Activated CD4-positive, alpha-beta T cell treated with anti-CD3 and anti-CD28 coated beads, Interleukin-10, Interleukin-2, amounts not matched to agents 100 ng/mL and 50 ng/mL, durations not matched to agents 16 hours and 8 hours (primary cell): ENCODE results near the gene TSPAN4.

ENCODE experiments used
- DNase-seq: peaks from one replicate; pipeline ENCODE4 v3.0.0-alpha.2; 2020

TSPAN4 gene

GRCh38 chr11:837189-837989, 5.3 kb upstream of the TSPAN4 start:
- DNase-seq, result no peak

DNA sequence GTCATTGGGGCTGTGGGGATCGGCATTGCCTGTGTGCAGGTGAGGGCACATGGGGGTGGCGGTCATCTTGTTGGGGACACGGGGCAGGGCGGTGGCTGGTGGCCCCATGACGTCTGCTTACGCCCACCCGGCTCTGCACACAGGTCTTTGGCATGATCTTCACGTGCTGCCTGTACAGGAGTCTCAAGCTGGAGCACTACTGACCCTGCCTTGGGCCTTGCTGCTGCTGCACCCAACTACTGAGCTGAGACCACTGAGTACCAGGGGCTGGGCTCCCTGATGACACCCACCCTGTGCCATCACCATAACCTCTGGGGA, 4.7 kb upstream of the TSPAN4 start:
- DNase-seq, result no peak

DNA sequence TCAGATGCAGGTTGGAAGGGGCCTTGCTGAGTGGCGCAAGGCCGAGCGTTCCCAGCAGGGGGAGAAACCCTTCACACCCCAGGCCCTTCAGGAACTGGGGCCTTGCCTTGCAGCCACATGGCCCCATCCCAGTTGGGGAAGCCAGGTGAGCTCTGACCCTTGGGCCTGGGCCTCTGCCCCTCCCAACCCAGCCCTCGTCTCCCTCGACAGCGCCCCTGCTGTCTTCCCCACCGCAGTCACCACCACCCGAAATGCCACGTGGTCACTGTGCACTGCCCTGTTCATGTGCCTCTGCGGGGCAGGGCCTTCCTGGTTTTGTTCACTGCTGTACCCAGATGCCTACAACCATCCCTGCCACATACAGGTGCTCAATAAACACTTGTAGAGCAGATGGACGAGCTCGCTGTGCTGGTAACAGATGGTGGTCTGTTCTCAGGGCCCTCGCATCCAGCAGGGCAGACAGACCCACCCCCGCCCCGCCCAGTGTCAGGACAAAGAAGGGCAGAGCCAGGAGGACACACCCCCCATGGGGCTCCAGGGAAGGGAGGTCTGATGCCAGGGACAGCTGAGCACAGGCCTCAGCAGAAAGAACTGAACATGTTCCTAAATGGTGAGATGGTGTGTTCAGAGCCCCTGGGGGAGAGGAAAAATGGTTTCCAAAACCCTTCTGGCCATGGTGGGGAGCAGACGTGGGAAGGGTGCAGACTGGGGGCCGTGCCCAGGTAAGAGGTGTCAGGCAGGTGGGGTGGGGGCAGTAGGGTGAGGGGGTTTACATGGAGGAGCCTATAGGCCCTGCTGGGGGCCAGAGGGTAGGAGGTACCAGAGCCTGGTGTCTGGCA, 4.0 kb upstream of the TSPAN4 start:
- no peak for DNase-seq

DNA sequence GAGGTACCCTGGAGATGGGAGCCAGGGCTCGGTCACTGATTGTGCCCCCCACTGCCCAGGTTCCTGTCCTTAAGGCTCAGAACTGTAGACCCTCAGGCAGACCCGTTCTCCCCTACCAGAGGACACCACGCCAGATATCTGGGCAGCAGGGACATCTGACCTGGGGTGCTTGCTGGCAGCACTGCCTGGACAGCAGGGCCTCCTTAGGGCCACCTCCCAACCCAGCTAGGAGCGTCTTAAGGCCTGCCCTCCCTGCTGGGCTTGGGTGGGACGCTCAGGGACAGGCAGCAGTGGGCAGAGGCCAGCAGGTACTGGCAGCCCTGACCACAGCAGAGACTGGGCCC, 3.4 kb upstream of the TSPAN4 start:
- DNase-seq, result no peak

DNA sequence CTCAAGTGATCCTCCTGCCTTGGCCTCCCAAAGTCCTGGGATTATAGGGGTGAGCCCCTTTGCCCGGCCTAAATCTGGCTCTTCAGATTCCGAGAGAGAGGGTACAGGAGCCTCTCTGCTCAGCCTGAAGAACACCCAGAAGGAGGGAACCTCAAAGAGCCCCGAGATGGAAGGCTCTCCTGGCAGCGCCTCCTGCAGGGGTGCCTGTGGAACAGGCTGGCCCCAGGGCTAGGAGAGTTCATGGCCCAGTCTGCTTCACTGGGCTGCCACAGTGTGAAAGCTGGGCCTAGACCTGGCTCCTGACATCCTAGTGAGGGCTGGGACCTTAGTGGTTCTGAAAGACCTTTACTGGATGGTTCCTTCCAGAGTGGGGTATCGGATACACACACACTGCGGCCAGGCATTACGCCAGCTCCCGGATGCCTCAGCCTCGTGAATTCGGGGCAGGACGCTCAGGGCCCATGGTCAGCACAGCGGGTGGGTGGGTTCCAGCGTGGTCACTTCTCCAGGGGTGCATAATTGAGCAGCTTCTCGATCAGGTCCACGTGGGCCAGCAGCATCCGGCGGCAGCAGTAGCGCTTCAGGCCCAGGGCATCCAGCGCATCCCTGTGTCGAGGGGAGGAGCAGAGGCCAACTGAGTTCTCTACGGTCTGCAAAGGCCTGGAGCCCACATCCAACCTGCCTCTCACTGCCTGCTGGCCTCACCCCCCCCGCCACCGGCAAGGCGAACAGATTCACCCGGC, 2.6 kb upstream of the TSPAN4 start:
- no peak for DNase-seq

GRCh38 chr11:841981-842369, 677 bp upstream of the TSPAN4 start:
- no peak for DNase-seq

DNA sequence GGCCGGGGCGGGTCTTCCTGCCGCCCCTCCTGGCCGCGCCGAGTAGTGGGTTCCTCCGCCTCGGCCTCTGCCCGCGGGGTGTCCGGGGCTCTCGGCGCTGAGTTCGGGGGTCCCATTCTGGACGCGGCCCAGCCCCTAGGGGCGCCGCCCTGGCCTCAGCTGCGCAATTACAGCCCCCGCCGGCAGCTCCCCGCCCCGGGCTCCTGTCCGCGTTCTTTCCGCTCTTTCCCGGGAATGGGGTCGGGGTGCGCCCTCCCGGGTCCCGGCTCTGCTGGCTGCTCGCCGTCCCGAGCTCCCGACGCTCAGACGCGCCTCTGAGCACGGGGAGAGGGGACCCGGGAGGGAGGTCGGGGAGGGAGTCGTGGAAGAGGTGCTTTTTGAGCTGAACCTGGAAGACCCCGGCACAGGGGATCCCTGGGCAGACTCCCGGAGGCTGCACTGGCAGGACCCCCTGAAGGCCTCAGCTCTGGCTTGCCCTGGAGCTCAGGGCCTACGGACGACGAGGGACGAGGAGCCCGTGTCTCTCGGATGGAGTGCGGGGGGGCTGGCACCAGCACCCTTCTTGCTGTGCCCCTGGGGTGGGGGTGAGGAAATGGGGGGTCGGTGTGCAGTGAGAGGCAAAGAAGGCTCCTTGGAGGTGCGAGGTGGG, 558 bp downstream of the TSPAN4 start:
- no peak for DNase-seq

- no peak for DNase-seq
These were observed 1.4 kb downstream of the TSPAN4 start for GRCh38 chr11:843818-844692.

- no peak for DNase-seq
These were observed 2.3 kb downstream of the TSPAN4 start for GRCh38 chr11:844693-845644.

- DNase-seq, result no peak
These were observed 3.3 kb downstream of the TSPAN4 start for GRCh38 chr11:845872-846495.

GRCh38 chr11:846496-847098, 3.9 kb downstream of the TSPAN4 start:
- no peak for DNase-seq

DNA sequence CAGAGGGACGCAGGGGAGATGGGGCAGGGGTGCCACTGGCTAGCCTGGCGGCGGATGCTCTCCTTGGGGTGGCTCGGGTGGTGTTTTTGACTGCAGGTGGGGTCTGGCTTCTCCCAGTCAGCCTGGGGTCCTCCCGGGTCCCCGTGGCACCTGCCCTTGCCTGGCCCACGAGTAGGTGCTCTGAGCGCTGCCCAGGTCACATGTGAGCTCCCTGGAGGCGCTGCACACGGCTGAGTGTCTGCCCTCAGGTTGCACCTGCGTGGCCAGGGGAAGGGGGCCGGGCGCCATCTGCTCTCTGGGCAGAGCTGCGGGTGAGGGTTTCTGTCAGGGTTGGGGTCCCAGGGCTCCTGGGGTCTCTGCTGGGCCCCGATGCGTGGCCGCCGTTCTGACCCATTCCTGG, 5.2 kb downstream of the TSPAN4 start:
- no peak for DNase-seq

DNA sequence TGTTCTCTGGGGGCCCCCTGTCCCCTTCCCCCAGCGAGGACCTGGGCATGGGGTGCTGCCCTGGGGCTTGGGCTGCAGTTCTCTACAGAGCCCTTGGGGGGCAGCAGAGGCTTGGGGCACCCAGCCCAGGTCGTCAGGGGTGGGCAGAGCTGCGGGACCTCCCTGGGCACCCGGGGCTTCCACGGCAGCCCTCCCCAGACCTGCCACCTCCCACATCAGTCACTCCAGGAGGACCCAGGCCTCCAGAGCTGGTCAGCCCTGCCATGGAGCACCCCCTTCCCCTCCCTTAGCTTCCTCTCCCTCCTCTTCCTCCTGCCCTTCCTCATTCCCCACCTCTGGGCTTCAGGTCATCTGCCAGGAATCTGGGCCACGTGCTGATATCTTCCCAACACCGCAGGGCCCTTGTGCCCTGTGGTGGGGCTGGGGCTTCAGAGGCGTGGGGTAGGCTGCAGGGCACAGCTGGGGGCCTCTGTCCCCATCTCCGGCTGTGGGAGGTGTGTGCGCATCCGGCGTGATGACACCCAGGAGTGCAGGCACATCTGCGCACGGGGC, 5.8 kb downstream of the TSPAN4 start:
- DNase-seq, result peak; percentile 72

DNA sequence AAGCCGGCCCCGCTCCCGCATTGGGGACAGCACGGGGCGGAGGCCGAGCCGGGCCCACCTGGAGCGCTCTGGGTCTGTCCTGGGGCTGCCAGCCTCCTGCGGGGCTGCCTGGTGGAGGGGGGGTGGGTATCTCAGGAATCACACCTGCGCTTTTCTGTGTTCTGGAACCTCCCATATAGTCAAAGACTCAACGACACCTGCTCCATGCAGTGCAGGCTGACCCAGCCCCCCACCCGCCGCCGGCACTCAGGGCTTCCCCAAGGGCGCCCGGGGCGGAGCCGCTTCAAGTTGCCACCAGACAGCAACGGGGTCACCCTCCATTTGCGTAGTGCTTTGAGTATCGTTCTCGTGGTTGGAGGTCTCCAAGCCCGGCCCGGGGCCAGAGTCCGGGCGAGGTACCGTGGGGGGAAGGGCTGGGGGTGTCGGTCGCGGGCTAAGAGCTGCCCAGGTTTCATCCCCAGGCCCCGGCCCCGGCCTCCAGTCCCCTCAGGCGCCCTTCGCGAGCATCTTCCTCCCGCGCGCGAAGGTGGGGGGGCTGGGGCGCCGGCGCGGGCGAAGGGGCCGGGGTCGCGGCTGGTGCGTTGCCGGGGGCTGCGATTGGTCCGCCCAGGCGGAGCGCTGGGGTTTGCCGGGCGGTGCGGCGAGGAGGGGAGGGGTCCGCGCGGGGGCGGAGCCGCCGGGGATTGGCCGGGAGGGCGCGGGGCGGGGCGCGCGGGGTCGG, 6.6 kb downstream of the TSPAN4 start:
- no peak for DNase-seq

- no peak for DNase-seq
These were observed 7.5 kb downstream of the TSPAN4 start for GRCh38 chr11:849951-850774.

DNA sequence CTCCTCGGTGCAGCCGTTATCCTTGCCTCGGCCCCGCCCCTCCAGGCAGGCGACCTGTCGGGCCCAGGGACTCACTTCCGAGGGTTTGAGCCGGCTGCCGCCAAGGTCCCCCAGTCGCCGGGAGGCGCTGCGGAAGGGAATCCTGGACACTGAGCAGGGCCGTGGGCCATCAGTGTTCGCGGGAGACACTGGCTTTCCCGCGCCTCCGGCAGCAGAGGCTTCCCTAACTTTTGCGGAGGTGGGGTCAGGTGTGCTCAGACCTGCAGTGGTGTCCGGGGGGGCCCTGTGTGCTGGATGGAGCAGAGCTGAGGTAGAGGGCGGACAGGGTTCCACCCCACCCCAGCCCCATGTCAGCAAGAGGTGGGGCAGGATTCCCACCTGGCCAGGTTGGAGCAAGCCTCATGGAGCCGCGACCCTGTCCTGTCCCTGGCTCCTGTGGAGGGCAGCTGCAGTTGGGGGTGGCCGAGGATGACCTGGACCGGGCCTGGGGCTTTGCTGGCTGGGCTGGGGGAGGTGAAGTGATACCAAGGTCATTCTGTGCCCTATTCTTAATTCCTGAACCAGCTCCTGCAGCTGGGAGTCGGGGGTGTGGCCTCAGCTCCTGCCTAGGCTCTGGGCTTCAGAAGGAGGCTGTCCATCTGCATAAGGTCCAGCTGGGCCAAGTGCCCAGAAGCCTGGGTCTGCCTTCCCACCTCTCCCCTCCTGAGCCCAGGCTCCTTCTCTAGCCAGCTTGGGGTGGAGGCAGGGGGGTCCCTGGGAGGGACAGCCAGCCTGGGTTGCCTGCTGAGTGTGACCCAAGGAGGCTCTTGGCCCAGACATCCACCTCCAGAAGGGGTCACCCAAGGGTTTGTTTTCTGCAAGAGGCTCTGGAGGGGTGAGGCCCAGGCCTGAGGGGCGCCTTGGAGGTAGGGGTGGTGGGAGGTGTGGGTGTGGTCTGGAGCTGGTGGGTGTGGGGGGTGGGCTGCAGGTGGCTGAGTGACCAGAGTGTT, 8.4 kb downstream of the TSPAN4 start:
- DNase-seq, result no peak

GRCh38 chr11:852762-853161, 10.1 kb downstream of the TSPAN4 start:
- no peak for DNase-seq
